ACHN (cell line): ENCODE results near the gene SF1.

Experiments used
- DNase-seq: peaks from one replicate; pipeline ENCODE4 v3.0.0-alpha.2; 2015
- in situ Hi-C: cut with HindIII; loops from 2 replicates; pipeline ENCODE4 v1.10.0; 2017; ENCODE audit warnings: low sequenced_read_pairs, low pct_ligation_motif_present, low pct_unique_long_range_greater_than_20kb

The SF1 gene

DNA sequence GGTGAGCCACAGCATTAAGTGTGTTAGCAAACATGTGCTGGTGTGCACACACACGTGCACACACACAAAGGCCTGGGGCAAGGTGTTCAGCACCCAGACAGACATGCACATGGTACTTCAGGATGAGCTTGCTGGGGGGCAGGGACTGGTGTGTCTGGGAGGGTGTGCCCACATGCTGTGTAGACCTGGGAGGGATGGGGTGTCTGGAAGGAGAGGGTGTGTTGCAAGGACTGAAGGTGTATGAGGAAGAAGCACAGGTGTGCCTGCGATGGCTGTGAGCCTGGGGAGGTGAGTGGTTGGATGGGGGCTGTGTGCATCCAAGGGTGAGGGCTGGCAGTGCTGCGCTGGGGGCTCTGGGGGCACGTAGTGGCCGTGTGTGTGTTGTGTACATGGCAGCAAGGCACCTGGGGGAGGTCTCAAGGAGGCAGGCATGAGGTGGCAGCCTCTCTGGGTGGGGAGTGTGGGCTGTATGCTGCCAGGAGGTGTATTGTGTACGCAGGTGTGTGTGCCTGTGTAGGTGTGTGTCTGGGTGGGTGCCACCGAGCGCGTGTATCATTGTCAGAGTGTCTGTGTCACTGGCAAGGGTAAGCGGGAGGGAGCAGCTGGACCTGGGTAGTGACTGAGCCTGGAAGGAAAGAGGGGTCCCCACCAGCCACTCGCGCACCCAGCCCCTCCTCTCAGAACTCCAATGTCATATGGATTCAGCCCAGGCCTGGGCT, 57.5 kb downstream of the SF1 start:
- no peak for DNase-seq
- in situ Hi-C loops = no loop called here

- in situ Hi-C loops = no loop called here
- no peak for DNase-seq
These were observed 58.2 kb downstream of the SF1 start for GRCh38 chr11:64720167-64720566.

DNA sequence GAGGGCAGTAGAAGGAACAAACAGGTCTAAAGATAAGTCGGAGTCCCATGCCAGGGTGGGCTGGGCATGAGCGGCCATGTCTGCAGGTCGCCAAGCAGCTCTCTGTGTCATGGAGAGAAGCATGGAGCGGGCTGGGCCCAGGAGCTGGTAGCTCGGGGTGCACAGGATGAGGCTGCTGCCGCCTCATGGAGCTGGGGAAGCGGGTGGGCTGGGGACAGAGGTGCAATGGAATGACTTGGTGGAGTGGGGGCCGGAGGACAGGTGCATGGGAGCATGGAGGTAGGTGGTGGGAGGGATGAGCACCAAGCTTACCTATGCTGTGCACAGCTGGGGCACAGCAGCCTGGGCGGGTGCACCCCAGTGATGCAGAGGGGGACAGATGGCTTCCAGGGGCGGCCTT, 58.9 kb downstream of the SF1 start:
- no peak for DNase-seq
- in situ Hi-C loops = no loop called here

DNA sequence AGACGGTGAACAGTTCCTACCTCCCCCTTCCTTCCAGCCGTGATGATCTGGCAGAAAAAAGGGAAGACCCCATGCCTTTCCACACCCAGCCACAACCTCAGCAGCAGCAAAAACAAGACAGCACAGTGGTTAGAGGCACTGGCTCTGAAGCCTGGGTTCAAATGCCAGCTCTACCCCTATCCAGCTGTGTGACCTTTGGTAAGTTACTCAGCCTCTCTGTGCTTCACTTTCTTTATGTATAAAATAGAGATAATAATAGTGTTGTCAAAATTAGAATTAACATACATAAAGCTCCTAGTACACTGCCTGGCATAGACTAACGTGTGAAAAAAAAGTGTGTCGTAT, 59.6 kb downstream of the SF1 start:
- no peak for DNase-seq

GRCh38 chr11:64718084-64718779, 60.1 kb downstream of the SF1 start:
- in situ Hi-C loops = no loop called here
- DNase-seq = no peak

More for the DNA sequence above, 59.6 kb downstream of the SF1 start:
- in situ Hi-C loops = no loop called here

GRCh38 chr11:64717268-64717578, 61.1 kb downstream of the SF1 start:
- in situ Hi-C loops = no loop called here
- DNase-seq = no peak

GRCh38 chr11:64716473-64717267, 61.7 kb downstream of the SF1 start:
- in situ Hi-C loops = no loop called here
- DNase-seq = no peak

DNA sequence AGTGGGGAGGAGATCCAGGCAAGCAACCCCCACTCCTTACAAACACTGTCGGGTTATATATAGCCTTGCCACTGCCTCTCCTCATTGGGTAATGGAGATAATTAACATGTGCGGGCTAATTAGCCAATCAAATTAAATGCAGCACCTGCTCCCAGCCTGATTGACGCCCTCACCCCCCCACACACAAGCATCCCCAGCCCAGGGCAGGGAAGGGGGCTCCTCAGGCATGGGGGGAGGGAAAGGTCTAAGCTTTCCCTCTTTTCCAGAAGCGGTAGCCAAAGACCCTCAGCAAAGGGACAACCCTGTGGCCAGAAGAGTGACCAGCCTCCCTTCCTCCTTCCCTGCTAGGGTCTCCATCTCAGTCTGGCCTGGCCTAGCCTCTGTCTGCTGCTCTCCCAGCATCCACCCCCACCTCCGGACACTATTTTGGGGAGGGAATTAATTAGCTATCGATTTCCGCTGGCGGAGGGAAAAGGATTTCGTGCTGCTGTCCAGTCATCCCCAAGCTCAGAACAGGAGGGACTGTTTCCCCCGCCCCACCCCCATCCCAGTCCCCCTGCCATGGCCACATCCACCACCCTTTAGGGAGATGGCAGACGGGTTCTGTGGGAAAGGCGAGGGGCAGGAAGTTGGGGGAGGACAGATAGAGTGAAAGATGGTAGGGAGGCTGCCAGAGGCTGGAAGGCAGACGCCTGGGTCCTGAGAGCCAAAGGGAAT, 62.4 kb downstream of the SF1 start:
- no peak for DNase-seq
- in situ Hi-C loops = no loop called here

DNA sequence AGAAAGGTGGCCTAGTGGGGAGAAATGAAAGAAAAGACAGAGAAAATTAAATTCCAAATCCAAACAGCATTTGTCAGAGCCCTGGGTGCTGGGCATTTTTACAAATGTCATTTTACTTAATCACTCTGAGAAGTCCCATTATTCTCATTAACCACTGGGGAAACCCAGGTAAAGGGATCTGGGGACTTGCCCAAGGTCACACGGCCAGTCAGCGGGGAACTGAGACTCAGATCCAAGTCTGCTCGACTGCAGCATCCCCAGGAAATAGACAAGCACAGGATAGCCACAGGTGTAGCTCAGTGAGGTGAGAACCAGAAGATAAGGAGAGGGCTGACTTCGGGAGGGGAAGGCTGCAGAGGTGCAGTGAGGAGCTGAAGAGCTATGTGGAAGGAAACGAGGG, 63.2 kb downstream of the SF1 start:
- in situ Hi-C loops = no loop called here
- DNase-seq = no peak

GRCh38 chr11:64714666-64715065, 63.7 kb downstream of the SF1 start:
- no peak for DNase-seq
- in situ Hi-C loops = no loop called here
